HG02938 (cell line): ENCODE results near the gene BOC.

Source experiments
- ATAC-seq: cut with Tn5 transposase; IDR thresholded peaks from one replicate; pipeline ENCODE4 v1.9.1; 2021; ENCODE audit warnings: mild to moderate bottlenecking, moderate library complexity; ENCODE audit not compliant: unreplicated experiment

BOC gene

DNA sequence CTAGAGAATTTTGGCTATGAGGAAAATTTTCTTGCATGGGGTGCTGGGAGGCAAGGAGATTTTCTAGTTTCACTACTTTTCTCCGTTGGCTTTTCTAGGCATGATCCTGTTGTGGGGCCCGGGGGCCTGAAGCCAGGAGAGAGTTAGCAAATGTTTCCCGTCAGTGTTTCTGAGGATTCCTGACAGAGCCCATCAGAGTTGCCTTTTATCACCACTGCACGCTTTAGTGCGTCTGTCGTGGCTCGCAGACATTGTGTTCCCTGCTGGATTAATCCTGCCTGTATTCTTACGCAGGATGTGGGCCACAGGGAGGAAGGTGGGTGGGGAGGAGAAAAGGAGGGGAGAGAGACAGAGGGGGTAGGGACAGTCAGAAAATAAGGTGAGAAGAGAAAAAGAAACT is 18.1 kb upstream of the BOC start:
- ATAC-seq: no peak

DNA sequence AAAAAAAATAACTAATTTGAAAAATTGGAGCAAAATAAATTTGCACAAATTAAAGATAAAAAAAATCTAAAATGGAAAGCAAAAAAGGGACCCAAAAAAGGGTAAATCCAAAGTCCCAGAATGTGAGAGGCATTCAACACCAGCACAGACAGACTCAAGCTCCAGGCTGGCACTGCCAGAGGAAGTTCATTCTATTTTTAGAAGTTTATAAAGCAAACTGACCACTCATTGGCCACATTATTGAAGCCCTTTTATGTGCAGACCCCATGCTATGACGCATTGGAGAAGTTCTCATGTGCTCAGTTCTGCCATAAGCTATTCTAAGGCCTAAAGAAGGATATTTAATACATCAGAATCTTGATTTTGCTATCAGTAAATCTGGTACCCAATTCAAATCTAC is 17.6 kb upstream of the BOC start:
- no peak for ATAC-seq

DNA sequence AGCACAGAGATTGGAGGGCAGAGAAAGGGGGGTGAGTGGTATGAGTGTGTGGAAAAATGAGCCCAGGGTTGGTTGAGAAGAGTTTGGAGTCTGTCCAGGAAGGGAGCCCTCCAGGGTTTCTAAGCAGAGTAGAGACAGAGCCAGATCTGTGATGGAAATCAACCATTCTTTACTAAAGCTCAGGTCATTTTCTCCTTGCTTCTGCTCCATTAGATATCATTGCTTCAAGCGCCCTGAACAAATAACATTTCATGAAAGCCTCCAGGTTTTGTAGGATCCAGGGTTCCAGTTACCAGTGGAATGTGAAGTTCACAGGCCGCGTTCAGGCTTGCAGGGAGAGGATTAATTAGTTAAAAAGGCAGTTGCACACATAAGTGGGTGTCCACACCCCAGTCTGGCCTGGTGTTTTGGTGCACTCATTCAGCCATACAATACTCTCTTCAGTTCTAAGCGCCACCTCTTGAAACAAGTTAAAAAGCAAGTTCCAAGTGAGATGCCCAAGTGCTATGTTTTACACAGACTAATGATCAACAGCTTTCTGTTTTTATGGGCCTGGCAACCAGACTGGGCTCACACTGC is 16.4 kb upstream of the BOC start:
- no peak for ATAC-seq

GRCh38 chr3:113200351-113200750 is 11.0 kb upstream of the BOC start:
- ATAC-seq: no peak

DNA sequence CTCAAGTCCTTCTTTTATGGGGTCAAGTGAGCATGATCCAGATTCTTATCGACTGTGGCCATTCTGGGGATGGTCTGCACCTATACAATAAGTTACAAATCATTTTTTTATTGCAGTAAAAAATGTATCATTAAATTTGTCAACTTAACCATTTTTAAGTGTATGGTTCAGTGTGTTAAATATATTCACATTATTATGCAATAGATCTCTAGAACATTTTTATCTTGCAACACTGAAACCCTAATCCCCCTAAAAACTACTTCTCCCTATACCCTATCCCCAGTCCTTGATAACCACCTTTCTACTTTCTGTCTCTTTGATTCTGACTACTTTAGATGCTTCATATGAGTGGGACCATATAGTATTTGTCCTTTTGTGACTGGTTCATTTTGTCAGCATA is 10.4 kb upstream of the BOC start:
- ATAC-seq: no peak

GRCh38 chr3:113204371-113204770 is 7.0 kb upstream of the BOC start:
- no peak for ATAC-seq

GRCh38 chr3:113205481-113205880 is 5.9 kb upstream of the BOC start:
- ATAC-seq: no peak

DNA sequence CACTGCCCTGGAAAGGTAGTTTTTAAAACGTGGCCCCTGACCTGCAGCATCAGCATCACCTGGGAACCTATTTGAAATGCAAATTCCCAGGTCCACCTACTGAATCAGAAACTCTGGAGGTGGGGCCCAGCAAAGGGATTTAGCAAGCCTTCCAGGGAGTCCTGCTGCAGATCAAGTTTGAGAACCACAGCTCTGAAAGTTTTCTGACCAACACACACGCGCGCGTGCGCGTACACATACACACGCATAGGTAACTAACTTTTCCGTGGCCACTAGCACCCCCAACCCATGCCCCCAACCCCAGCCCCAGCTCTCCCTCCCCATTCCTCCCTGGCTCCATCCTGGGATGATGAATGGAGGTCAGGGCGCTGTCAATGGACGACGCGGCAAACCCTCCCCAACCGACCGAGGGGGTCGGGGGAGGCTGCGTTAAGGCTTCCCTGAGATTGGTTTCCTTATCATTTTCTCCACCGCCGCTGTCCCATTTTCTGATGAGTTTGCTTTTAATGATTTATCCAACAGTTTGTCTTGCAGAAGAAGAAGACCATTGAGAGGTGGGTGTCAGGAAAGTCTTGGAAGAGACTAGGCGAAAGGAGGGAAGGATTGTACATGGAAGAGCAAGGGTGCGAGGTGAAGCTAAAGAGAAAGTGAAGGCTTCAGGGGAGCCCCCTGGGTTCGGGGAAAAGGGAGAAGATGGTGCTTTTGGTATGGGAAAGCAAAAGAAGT is 590 bp upstream of the BOC start:
- ATAC-seq: no peak

GRCh38 chr3:113212150-113212843 is 940 bp downstream of the BOC start:
- no peak for ATAC-seq

DNA sequence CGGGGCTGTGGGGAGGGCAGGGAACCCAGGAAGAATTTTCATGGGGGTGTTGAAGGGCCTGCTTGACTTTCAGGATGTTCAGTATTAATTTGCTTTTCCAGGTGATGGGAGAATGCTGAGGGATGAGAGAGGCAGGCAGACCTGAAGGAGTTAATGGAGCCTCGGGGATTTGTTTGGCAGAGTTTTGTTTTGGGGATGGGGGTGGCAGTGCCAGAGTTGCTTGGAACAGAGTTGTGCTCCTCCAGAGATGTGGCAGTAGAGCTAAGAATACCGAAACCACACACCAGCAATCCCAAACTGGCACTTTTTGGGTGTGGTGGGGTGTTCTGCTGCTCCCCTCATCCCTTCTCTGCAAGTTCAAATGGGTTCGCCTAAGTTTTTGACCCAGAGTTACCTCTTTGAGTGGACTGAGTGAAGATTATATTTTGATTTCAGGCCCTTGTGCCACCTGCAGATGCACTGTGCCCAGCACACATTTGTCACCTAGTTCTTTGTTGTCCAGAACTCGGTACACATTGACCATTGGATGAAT is 1.6 kb downstream of the BOC start:
- ATAC-seq: no peak

- no peak for ATAC-seq
Observed at GRCh38 chr3:113213896-113214587, 2.7 kb downstream of the BOC start.

GRCh38 chr3:113214917-113215595 is 3.7 kb downstream of the BOC start:
- ATAC-seq: no peak

DNA sequence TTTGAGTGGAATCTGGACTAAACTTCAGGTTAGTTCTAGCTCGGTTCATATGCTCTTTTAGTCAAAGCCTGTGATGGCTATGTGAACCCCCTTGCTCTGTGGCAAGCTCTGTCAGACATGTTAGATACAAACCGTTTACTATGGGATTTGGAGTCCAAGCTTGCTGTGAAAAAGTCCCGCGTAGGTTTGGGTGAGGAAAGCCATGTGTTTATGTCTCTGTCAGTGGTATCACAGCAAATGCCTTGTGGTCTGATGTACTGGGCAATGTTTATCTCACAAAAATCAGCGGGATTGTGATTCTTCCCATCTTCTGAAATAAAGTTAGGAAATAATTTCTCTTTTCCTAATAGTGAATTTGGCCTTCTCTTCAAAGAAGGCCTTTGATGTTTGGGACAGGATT is 5.0 kb downstream of the BOC start:
- no peak for ATAC-seq

DNA sequence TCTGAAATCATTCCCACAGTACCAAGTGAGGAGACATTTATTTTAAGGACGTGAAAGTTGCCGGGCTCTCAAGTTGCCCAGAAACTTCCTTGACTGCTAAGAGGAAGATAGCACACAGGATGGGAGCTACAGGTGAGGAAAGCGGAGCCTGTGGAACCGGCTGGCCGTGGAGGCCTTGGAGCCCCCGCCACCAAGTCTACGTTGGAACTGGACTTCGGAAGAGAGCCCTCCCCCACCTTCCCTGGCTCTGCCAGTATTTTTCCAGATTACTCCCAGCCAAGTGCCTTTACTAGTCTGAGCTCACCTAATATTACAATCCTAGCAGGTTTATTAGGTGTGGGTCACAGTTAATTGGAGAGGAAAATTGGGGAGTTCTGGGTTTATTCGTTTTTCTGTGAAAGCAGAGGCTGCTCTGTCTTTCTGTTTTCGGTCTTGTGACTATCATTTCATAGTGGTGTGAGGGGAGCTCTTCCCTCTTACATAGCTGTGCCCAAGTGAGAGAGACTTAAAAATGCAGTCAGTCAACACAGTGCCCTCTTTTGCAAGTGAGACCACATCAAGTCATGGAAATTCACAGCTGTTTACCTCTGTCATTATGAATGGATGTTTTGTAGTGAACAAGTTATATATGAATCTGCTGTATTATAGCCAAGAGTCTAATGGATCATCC is 6.8 kb downstream of the BOC start:
- no peak for ATAC-seq

DNA sequence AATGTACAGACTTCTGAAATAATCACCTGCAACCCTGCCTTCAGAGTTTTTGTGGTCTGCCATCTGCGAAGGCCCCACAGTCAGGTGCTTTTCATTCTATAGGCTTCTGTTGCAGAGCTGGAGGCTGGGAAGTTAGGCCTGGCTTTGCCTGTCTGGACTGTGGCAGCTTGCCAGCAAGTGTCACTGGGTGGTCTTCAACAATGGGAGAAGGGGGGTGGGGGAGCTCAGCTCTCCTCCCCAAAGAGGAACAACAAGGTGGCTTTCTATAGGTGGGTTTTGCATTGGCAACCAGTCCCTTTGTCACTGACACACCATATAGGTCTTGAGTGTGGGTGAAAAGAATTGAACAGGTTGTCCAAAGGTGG is 7.3 kb downstream of the BOC start:
- no peak for ATAC-seq

GRCh38 chr3:113219605-113220300 is 8.4 kb downstream of the BOC start:
- no peak for ATAC-seq

DNA sequence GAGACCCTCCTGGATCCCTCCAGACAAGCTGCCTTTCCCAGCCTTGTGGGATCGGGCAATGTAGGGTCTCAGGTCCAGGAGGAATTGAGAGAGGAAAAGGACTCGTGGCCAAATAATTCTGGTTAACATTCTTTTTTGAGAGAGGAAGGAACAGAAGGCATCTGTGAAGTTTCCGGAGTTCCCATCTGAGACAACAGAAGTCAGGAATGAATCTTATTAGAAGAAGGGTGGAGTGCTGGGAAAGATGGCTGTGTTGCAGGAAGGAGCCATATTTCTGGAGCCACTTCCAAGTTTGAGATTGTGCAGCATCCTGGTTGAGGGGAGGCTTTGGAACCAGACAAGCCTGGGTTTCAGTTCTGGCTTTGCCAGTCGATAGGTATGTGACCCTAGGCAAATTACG is 9.4 kb downstream of the BOC start:
- ATAC-seq: no peak

DNA sequence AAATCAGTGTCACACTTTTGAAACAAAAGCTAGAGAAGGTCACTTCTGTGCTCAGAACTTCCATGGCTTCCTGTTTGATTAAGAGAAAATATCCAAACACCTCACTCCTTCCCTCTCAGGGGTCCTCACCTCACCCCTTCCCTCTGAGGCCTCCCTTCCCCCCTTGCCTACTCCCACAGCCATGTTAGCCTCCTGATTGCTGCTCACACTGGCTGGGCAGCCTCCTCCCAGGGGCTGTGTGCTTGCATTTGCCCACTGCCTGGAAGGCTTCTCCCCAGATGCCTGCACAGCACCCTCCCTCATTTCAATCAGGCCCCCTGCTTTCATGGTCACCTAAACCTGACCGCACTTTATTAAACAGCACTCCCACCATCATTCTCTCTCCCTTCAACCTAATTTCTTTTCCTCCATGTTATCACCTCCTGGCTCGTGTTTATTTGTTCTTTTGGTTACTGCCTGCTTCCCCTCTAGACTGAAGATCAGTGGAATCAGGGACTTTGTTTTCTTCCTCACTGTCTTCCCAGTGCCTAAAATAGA is 10.4 kb downstream of the BOC start:
- no peak for ATAC-seq

- no peak for ATAC-seq
Observed at GRCh38 chr3:113222451-113223086, 11.2 kb downstream of the BOC start.
